Smooth muscle cell (in vitro differentiated cells): ENCODE data around the gene FAM25A. TPM values are rescaled to one million over a fixed set of nuclear protein-coding genes. Genes with fewer than 3 reads are reported as not detected.
"Not testable (repeated sequence)": the region's sequence is repeated elsewhere in the genome, so short reads cannot be mapped to it uniquely, and the experiment has no call there.

ENCODE experiments used
- DNase-seq: peaks from one replicate; lab custom pipeline; 2025; ENCODE audit not compliant: unreplicated experiment; lab: John Stamatoyannopoulos, UW
- H2AFZ ChIP-seq: fragments of 200-600 bp; sonication (generic); 2 replicates; pipeline ENCODE4 v1.6.0; 2016; ENCODE audit warnings: antibody characterized with exemption, low read depth, mild to moderate bottlenecking
- H3F3A ChIP-seq: fragments of 200-600 bp; sonication (generic); 2 replicates; pipeline ENCODE4 v1.6.0; 2017; ENCODE audit warnings: antibody characterized with exemption, low read depth
- H3K27ac ChIP-seq: fragments of 200-600 bp; sonication (generic); 2 replicates; pipeline ENCODE4 v1.5.1; 2016; ENCODE audit warnings: low read depth, mild to moderate bottlenecking
- H3K27me3 ChIP-seq: fragments of 200-600 bp; sonication (generic); 2 replicates; pipeline ENCODE4 v1.6.1; 2016; ENCODE audit warnings: low read depth, mild to moderate bottlenecking
- H3K36me3 ChIP-seq: fragments of 200-600 bp; sonication (generic); 2 replicates; pipeline ENCODE4 v1.5.1; 2016; ENCODE audit warnings: low read depth
- H3K4me1 ChIP-seq: fragments of 200-600 bp; sonication (generic); 2 replicates; pipeline ENCODE4 v1.5.1; 2016; ENCODE audit warnings: low read depth
- H3K4me2 ChIP-seq: fragments of 200-600 bp; sonication (generic); 2 replicates; pipeline ENCODE4 v1.6.0; 2016; ENCODE audit warnings: mild to moderate bottlenecking
- H3K4me3 ChIP-seq: fragments of 200-600 bp; sonication (generic); 2 replicates; pipeline ENCODE4 v1.5.1; 2016; ENCODE audit warnings: mild to moderate bottlenecking
- H3K79me2 ChIP-seq: fragments of 200-600 bp; sonication (generic); 2 replicates; pipeline ENCODE4 v1.6.0; 2016; ENCODE audit warnings: low read depth, mild to moderate bottlenecking
- H3K9ac ChIP-seq: fragments of 200-600 bp; sonication (generic); 2 replicates; pipeline ENCODE4 v1.6.0; 2016; ENCODE audit warnings: low read depth
- H3K9me3 ChIP-seq: fragments of 200-600 bp; sonication (generic); replicated peaks from 2 replicates; pipeline ENCODE4 v1.5.1; 2016; ENCODE audit warnings: low read depth
- H4K20me1 ChIP-seq: fragments of 200-600 bp; sonication (generic); 2 replicates; pipeline ENCODE4 v1.6.0; 2016; ENCODE audit warnings: low read depth
- WGBS: methylation state at CpG from one replicate; pipeline ENCODE4 v1.1.7; 2016; ENCODE audit warnings: low lambda C conversion rate; 5-methylcytosine and 5-hydroxymethylcytosine counted together
- polyA plus RNA-seq: library from polyadenylated mRNA; unstranded; fragments of >200 nt; fragmentation: Nextera tagmentation; extraction: Ambion mirVana; gene quantifications from 2 replicates; pipeline ENCODE4 v1.2.1, GENCODE V29; 2016
- total RNA-seq: library from RNA; depleted of rRNA; stranded (reverse); fragments of >200 nt; gene quantifications from 2 replicates; pipeline ENCODE4 v1.2.3, GENCODE V29; 2014
- TF ChIP-seq, protein P1 (sequence below): fragments of 200-600 bp; sonication (generic); IDR thresholded peaks from 2 replicates; pipeline ENCODE4 v1.5.1; 2017; ENCODE audit warnings: borderline replicate concordance, mild to moderate bottlenecking, antibody characterized with exemption; ENCODE audit not compliant: insufficient read depth, poor library complexity, severe bottlenecking

Gene FAM25A
- total RNA-seq (7.0 TPM in 1 of 2 replicates, not detected in the other), polyA plus RNA-seq (not detected in 2 replicates)

DNA sequence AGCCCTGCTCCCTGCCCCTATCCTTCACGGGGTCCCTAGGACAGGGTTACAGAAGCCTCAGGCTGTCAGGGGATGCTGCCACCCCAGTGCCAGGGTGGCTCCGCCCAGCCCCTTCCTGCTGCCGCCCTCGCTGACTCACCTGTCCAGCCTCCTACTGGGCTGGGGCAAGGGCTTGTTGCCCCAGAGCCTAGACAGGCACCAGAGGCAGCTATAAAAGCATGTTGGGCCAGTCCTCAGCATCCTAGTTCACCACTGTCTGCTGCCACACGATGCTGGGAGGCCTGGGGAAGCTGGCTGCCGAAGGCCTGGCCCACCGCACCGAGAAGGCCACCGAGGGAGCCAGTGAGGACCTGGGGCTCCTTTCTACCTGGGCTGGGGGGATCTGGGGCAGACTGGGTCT is at the start of gene FAM25A:
FAM25A (plus strand) TSS at position 239 of the 400 bp plus-strand sequence; CDS start at position 270, 31 bp downstream.
- not testable (repeated sequence) for H4K20me1 ChIP-seq, DNase-seq, H3K9me3 ChIP-seq, H3K27me3 ChIP-seq, H2AFZ ChIP-seq, H3K4me1 ChIP-seq, H3F3A ChIP-seq, H3K9ac ChIP-seq, H3K79me2 ChIP-seq, H3K36me3 ChIP-seq, H3K27ac ChIP-seq, H3K4me2 ChIP-seq, H3K4me3 ChIP-seq
- 91% methylated on average over 9 of the region's 9 CpGs for WGBS

DNA sequence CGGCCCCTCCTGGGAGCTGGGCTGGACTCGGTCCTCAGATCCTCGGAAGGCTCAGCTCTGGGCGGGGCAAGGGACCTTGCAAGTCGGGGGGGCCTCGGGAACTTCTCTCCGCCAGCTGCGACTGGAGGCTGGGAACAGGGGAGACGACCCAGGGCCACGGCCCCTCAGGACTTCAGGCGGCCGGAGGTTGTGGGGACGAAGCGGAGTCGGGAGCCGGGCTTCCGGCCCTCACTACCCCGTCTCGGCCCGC is 49.2 kb upstream of the FAM25A start:
- DNase-seq: no peak
- no peaks in the 10 kb centered on the region for H3K9me3 ChIP-seq
- peak overlapping the region; percentile 70 for H3K4me3 ChIP-seq
- no peaks in the 10 kb centered on the region for H3K27me3 ChIP-seq
- no peaks in the 10 kb centered on the region for H3K36me3 ChIP-seq
- TF ChIP-seq, protein P1, sequence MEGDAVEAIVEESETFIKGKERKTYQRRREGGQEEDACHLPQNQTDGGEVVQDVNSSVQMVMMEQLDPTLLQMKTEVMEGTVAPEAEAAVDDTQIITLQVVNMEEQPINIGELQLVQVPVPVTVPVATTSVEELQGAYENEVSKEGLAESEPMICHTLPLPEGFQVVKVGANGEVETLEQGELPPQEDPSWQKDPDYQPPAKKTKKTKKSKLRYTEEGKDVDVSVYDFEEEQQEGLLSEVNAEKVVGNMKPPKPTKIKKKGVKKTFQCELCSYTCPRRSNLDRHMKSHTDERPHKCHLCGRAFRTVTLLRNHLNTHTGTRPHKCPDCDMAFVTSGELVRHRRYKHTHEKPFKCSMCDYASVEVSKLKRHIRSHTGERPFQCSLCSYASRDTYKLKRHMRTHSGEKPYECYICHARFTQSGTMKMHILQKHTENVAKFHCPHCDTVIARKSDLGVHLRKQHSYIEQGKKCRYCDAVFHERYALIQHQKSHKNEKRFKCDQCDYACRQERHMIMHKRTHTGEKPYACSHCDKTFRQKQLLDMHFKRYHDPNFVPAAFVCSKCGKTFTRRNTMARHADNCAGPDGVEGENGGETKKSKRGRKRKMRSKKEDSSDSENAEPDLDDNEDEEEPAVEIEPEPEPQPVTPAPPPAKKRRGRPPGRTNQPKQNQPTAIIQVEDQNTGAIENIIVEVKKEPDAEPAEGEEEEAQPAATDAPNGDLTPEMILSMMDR: peak; percentile 1
- no peaks in the 10 kb centered on the region for H4K20me1 ChIP-seq
- peak overlapping the region; percentile 78 for H2AFZ ChIP-seq
- H3K79me2 ChIP-seq: no peaks in the 10 kb centered on the region
- H3F3A ChIP-seq: peaks cover 7% of the 10 kb centered on the region
- peak overlapping the region; percentile 95 for H3K27ac ChIP-seq
- 0% methylated on average over 9 of the region's 20 CpGs for WGBS
- H3K9ac ChIP-seq: peak overlapping the region; percentile 97
- peak overlapping the region; percentile 85 for H3K4me2 ChIP-seq
- peaks cover 30% of the 10 kb centered on the region for H3K4me1 ChIP-seq

DNA sequence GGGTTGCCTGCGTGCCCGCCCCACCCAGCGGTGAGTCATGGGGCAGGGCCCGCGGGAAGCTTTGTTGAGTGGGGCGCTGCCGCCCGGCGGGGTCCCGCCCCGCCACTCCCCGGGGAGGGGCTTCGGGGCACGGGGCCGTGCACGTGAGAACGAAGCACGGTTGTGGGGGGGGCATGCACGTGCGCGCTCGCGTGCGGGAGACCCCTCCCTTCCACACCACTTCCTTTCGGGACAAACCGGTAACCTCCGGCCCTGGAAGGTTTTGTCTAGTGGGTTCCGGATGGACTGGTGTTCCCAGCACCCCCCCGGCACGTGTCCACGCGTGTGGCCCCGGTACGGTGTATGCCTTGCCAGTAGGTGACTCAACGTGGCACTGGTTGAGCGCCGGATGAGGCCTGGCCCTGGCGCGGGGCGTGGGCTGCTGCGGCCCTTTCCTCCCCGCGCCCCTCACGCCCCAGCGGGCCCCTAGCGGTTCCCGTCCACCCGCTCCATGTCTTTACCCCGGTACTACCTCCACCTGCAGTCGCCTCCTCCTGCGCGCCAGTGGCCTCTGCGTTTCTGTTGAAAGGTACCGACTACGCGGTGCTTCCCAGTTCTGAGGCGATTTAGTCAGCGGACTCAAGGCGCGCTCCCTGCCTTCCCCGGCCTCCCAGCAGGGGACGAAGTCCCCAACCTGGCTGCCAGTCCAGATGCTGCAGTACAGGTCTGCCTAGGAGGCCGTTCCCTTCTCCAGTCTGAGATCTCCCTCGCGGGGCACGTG is 48.7 kb upstream of the FAM25A start:
- peak overlapping the region; percentile 85 for H3K4me2 ChIP-seq
- no peaks in the 10 kb centered on the region for H3K9me3 ChIP-seq
- WGBS: 4% methylated on average over 52 of the region's 66 CpGs
- H3K9ac ChIP-seq: peak overlapping the region; percentile 97
- H3K4me1 ChIP-seq: peaks cover 28% of the 10 kb centered on the region
- TF ChIP-seq, protein P1: peak; percentile 12
- H3K36me3 ChIP-seq: no peaks in the 10 kb centered on the region
- no peaks in the 10 kb centered on the region for H4K20me1 ChIP-seq
- no peaks in the 10 kb centered on the region for H3K27me3 ChIP-seq
- H2AFZ ChIP-seq: peak overlapping the region; percentile 78
- peak overlapping the region; percentile 70 for H3K4me3 ChIP-seq
- H3K27ac ChIP-seq: peak overlapping the region; percentile 95
- peaks cover 7% of the 10 kb centered on the region for H3F3A ChIP-seq
- H3K79me2 ChIP-seq: no peaks in the 10 kb centered on the region
- peak; percentile 66 for DNase-seq

DNA sequence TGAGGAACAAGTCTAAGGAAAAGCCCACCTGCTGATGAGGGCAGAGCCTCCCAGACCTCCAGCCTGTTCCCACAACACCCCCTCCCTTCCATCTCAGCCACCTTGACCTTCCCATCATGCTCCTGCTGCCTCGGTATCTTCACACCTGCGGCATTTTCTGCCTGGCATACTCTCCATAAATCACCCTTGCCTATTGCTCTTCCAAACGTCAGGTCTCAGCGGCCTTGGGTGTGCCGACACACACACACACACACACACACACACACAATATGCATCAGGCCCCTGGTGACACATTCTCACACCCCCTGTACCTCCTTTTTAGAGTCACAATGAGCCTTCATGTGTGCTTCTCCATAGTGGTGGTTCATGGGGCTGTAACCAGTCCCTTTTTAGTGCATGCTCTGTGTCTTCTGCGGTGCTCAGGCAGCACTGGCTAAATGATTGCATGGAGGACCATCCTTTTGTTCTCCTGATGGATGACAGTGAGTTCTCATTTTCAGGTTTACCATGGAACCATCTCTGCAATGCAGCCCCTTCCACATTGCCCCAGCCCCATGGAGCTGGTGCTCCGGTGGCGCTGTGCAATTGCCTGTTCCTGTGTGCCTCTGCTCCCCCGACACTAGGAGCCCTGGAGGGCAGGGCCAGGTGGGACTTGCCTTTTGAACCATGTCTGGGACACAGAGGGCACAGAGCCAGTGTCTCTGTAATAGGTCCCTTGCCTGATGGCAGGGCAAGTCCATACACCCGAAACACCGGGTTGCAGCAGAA is 47.3 kb upstream of the FAM25A start:
- TF ChIP-seq, protein P1: no peak
- no peak overlapping the region for H3K4me3 ChIP-seq
- no peak overlapping the region for H3K4me2 ChIP-seq
- H4K20me1 ChIP-seq: no peaks in the 10 kb centered on the region
- WGBS: 86% methylated on average over 11 of the region's 11 CpGs
- no peaks in the 10 kb centered on the region for H3K79me2 ChIP-seq
- no peak for DNase-seq
- H3K27ac ChIP-seq: peak overlapping the region; percentile 95
- H3K9me3 ChIP-seq: no peaks in the 10 kb centered on the region
- peaks cover 7% of the 10 kb centered on the region for H3F3A ChIP-seq
- H2AFZ ChIP-seq: no peak overlapping the region
- H3K9ac ChIP-seq: no peak overlapping the region
- H3K4me1 ChIP-seq: peaks cover 24% of the 10 kb centered on the region
- no peaks in the 10 kb centered on the region for H3K36me3 ChIP-seq
- no peaks in the 10 kb centered on the region for H3K27me3 ChIP-seq
